CD4-positive, alpha-beta T cell treated with Interferon gamma for 1 hour (primary cell): ENCODE measurements around the gene FOS.
A peak's percentile ranks its signal among the peaks of the same experiment; 100 is the strongest.

Experiments
- DNase-seq: peaks from one replicate; pipeline ENCODE4 v3.0.0-alpha.2; 2020

Gene FOS

GRCh38 chr14:75252254-75252837 lies 26.3 kb upstream of the FOS start:
- DNase-seq = no peak

- no peak for DNase-seq
Observed at GRCh38 chr14:75254381-75254822, 24.2 kb upstream of the FOS start.

GRCh38 chr14:75254901-75255584 lies 23.6 kb upstream of the FOS start:
- DNase-seq = no peak

- peak; percentile 44 for DNase-seq
Observed at GRCh38 chr14:75258079-75258802, 20.4 kb upstream of the FOS start.

- DNase-seq = peak; percentile 100
Observed at GRCh38 chr14:75258803-75259509, 19.7 kb upstream of the FOS start.

- no peak for DNase-seq
Observed at GRCh38 chr14:75259510-75259855, 19.1 kb upstream of the FOS start.

GRCh38 chr14:75260025-75260763 lies 18.4 kb upstream of the FOS start:
- DNase-seq = no peak

GRCh38 chr14:75261820-75262219 lies 16.8 kb upstream of the FOS start:
- DNase-seq = no peak

- DNase-seq = no peak
Observed at GRCh38 chr14:75262641-75263040, 16.0 kb upstream of the FOS start.

- DNase-seq = no peak
Observed at GRCh38 chr14:75264036-75264435, 14.6 kb upstream of the FOS start.

- DNase-seq = no peak
Observed at GRCh38 chr14:75267141-75267721, 11.4 kb upstream of the FOS start.

GRCh38 chr14:75268633-75269550 lies 9.7 kb upstream of the FOS start:
- no peak for DNase-seq

GRCh38 chr14:75271514-75271913 lies 7.1 kb upstream of the FOS start:
- no peak for DNase-seq

- DNase-seq = no peak
Observed at GRCh38 chr14:75273272-75274049, 5.2 kb upstream of the FOS start.

GRCh38 chr14:75274050-75274898 lies 4.4 kb upstream of the FOS start:
- DNase-seq = no peak

GRCh38 chr14:75274899-75275569 lies 3.6 kb upstream of the FOS start:
- DNase-seq = peak; percentile 92

- no peak for DNase-seq
Observed at GRCh38 chr14:75275598-75275997, 3.0 kb upstream of the FOS start.

- peak; percentile 90 for DNase-seq
Observed at GRCh38 chr14:75277008-75277814, 1.4 kb upstream of the FOS start.
